Osteoblast (primary cell): ENCODE data around the gene PROX2. TPM values are rescaled to one million over a fixed set of nuclear protein-coding genes. Genes with fewer than 3 reads are reported as not detected.

Experiments used
- DNase-seq: peaks from one replicate; pipeline ENCODE4 v3.0.0; 2011; ENCODE audit warnings: low spot score, mixed read lengths; ENCODE audit not compliant: insufficient read length; ENCODE audit errors: missing footprints
- H2AFZ ChIP-seq: 2 replicates; pipeline ENCODE4 v1.6.0; 2011; ENCODE audit warnings: mild to moderate bottlenecking, low read length
- H3K27ac ChIP-seq: 2 replicates; pipeline ENCODE4 v1.5.1; 2011; ENCODE audit warnings: mild to moderate bottlenecking, low read depth, low read length, moderate library complexity
- H3K27me3 ChIP-seq: 2 replicates; pipeline ENCODE4 v1.6.0; 2012; ENCODE audit warnings: mild to moderate bottlenecking, control low read depth, inconsistent platforms, low read length, moderate library complexity; ENCODE audit not compliant: insufficient read depth
- H3K36me3 ChIP-seq: 2 replicates; pipeline ENCODE4 v1.5.1; 2011; ENCODE audit warnings: mild to moderate bottlenecking, low read length, control low read depth, moderate library complexity; ENCODE audit not compliant: insufficient read depth
- H3K4me1 ChIP-seq: 2 replicates; pipeline ENCODE4 v1.5.1; 2011; ENCODE audit warnings: mild to moderate bottlenecking, low read length, control low read depth, moderate library complexity; ENCODE audit not compliant: insufficient read depth
- H3K4me2 ChIP-seq: 2 replicates; pipeline ENCODE4 v1.6.0; 2011; ENCODE audit warnings: mild to moderate bottlenecking, low read length; ENCODE audit not compliant: insufficient read depth
- H3K4me3 ChIP-seq: fragments of 200-600 bp; sonication (generic); 3 replicates; pipeline ENCODE4 v1.5.1; 2012; ENCODE audit warnings: mild to moderate bottlenecking, low read length, inconsistent platforms; ENCODE audit not compliant: insufficient read depth
- H3K79me2 ChIP-seq: 2 replicates; pipeline ENCODE4 v1.6.0; 2012; ENCODE audit warnings: mild to moderate bottlenecking, low read length, control low read depth, inconsistent platforms; ENCODE audit not compliant: insufficient read depth
- H3K9me3 ChIP-seq: 2 replicates; pipeline ENCODE4 v1.5.1; 2011; ENCODE audit warnings: low read depth, low read length, control low read depth
- H4K20me1 ChIP-seq: 2 replicates; pipeline ENCODE4 v1.6.0; 2012; ENCODE audit warnings: mild to moderate bottlenecking, low read length, control low read depth; ENCODE audit not compliant: insufficient read depth
- total RNA-seq: library from RNA; depleted of rRNA; stranded (reverse); fragments of >200 nt; gene quantifications from 2 replicates; pipeline ENCODE4 v1.2.3, GENCODE V29; 2012
- TF ChIP-seq, protein P1 (sequence below): IDR thresholded peaks from 2 replicates; pipeline ENCODE4 v1.5.1; 2011; ENCODE audit warnings: mild to moderate bottlenecking, low read depth, low read length, moderate library complexity; ENCODE audit errors: extremely low read depth

PROX2 gene
- total RNA-seq, 1 donor = not detected

DNA sequence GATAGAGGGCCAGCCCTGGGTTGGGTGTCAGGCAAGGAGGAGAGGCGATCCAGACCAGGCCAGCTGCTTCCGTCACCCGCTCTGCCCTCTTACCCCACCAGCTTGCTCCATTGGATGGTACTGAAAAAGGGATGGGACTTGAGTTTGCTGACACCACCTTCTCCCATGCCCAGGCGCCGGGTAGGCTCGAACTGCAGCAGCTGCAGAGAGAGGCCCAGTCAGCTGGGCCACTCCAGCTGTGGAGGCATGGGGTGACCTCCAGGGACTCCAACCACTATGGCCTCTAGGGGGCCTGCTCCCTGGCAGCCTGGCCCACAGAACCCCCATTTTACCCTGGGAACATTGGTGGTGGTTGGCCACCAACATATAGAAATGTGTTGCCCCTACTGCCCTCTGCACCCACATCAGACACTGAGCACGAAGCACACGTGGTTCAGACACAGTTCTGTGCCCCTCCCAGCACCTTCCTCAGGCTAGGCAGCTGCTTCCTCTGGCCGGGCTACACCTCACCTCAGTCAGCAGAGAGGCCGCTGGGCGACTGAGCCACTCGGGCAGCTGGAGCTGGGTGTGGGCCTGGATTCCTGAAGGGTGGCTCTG lies 31.1 kb upstream of the PROX2 start:
- no peak overlapping the region for H2AFZ ChIP-seq
- H3K4me3 ChIP-seq = no peak overlapping the region
- peaks cover 7% of the 10 kb centered on the region for H3K4me1 ChIP-seq
- H3K27ac ChIP-seq = no peak overlapping the region
- no peaks in the 10 kb centered on the region for H3K79me2 ChIP-seq
- no peaks in the 10 kb centered on the region for H4K20me1 ChIP-seq
- peaks cover 25% of the 10 kb centered on the region for H3K36me3 ChIP-seq
- H3K27me3 ChIP-seq = no peaks in the 10 kb centered on the region
- TF ChIP-seq, protein P1, sequence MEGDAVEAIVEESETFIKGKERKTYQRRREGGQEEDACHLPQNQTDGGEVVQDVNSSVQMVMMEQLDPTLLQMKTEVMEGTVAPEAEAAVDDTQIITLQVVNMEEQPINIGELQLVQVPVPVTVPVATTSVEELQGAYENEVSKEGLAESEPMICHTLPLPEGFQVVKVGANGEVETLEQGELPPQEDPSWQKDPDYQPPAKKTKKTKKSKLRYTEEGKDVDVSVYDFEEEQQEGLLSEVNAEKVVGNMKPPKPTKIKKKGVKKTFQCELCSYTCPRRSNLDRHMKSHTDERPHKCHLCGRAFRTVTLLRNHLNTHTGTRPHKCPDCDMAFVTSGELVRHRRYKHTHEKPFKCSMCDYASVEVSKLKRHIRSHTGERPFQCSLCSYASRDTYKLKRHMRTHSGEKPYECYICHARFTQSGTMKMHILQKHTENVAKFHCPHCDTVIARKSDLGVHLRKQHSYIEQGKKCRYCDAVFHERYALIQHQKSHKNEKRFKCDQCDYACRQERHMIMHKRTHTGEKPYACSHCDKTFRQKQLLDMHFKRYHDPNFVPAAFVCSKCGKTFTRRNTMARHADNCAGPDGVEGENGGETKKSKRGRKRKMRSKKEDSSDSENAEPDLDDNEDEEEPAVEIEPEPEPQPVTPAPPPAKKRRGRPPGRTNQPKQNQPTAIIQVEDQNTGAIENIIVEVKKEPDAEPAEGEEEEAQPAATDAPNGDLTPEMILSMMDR = peak; percentile 34
- peak; percentile 58 for DNase-seq
- H3K4me2 ChIP-seq = no peak overlapping the region
- no peaks in the 10 kb centered on the region for H3K9me3 ChIP-seq

- no peaks in the 10 kb centered on the region for H3K9me3 ChIP-seq
- H3K36me3 ChIP-seq = peaks cover 38% of the 10 kb centered on the region
- no peak overlapping the region for H3K27ac ChIP-seq
- TF ChIP-seq, protein P1 = peak; percentile 98
- peaks cover 7% of the 10 kb centered on the region for H3K4me1 ChIP-seq
- no peak overlapping the region for H3K4me2 ChIP-seq
- peak; percentile 93 for DNase-seq
- no peaks in the 10 kb centered on the region for H3K27me3 ChIP-seq
- H3K4me3 ChIP-seq = no peak overlapping the region
- no peaks in the 10 kb centered on the region for H4K20me1 ChIP-seq
- no peak overlapping the region for H2AFZ ChIP-seq
- H3K79me2 ChIP-seq = no peaks in the 10 kb centered on the region
Observed at GRCh38 chr14:74905595-74906142, 29.7 kb upstream of the PROX2 start.

- no peak overlapping the region for H3K27ac ChIP-seq
- H2AFZ ChIP-seq = no peak overlapping the region
- H3K27me3 ChIP-seq = no peaks in the 10 kb centered on the region
- no peaks in the 10 kb centered on the region for H4K20me1 ChIP-seq
- TF ChIP-seq, protein P1 = no peak
- DNase-seq = peak; percentile 61
- H3K4me3 ChIP-seq = no peak overlapping the region
- H3K79me2 ChIP-seq = no peaks in the 10 kb centered on the region
- peaks cover 46% of the 10 kb centered on the region for H3K36me3 ChIP-seq
- peaks cover 4% of the 10 kb centered on the region for H3K4me1 ChIP-seq
- no peak overlapping the region for H3K4me2 ChIP-seq
- no peaks in the 10 kb centered on the region for H3K9me3 ChIP-seq
Observed at GRCh38 chr14:74904635-74905503, 28.9 kb upstream of the PROX2 start.
